ENCODE data around the gene MATCAP1. TPM values are rescaled to one million over a fixed set of nuclear protein-coding genes. Genes with fewer than 3 reads are reported as not detected.

The MATCAP1 gene
- total RNA-seq, 1 experiment from 2014 or later = 51.2 TPM

DNA sequence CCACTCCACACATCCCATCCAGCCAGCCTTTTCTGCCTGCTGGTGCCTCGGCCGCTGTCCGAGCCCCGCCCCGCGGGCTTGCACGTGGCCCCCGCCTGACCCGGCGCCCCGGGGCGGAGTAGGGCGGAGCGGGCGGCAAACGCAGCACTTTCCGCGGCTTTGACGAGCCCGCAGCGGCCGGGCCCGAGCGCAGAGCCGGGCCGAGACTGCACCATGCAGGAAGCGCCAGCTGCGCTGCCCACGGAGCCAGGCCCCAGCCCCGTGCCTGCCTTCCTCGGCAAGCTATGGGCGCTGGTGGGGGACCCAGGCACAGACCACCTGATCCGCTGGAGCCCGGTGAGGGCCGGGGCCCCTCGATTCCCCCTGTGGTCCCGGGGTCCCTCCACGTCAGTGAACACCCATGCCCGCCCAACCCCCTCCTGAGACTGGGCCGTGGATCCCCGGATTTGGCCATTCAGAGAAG lies 19.1 kb downstream of the MATCAP1 start, which contains the start of gene HSF4:
Gene HSF4 (plus strand): TSS at position 147 of the 463 bp plus-strand sequence. CDS start 67 bp downstream, at position 214.
- H3K14ac ChIP-seq (ENCODE audit: insufficient read depth, low read length) = no peak within 1 kb of the TSS
- H2BK20ac ChIP-seq (ENCODE audit: low read depth, low read length, poor library complexity, severe bottlenecking) = no peak within 1 kb of the TSS
- no peak within 1 kb of the TSS for H4K8ac ChIP-seq (replicated peaks; ENCODE audit: insufficient read length, low read depth, low read length)
- H3K9me3 ChIP-seq (ENCODE audit: control insufficient read depth, low read depth, low read length) = no peaks in the 10 kb centered on the region
- peaks cover 15 to 50% of the 10 kb centered on the region in 2 experiments for H3K4me1 Mint-ChIP-seq
- peaks cover 93% of the 10 kb centered on the region for H3K27me3 ChIP-seq (ENCODE audit: insufficient read depth, low read length)
- H3K4me1 ChIP-seq (ENCODE audit: insufficient read depth, low read length) = no peaks in the 10 kb centered on the region
- H3K27ac ChIP-seq (ENCODE audit: insufficient read length, low read depth, low read length) = no peak within 1 kb of the TSS
- H3T11ph ChIP-seq (ENCODE audit: low read length) = no peak within 1 kb of the TSS
- no peaks in the 10 kb centered on the region for H4K20me1 ChIP-seq (ENCODE audit: control insufficient read depth, insufficient read depth, insufficient read length)
- H3K4me3 Mint-ChIP-seq = peak within 1 kb of the TSS; percentile 30 to 74
- no peak within 1 kb of the TSS for H2AFZ ChIP-seq (ENCODE audit: low read length)
- no CpG with 5 or more reads among the region's 41 CpGs for WGBS (ENCODE audit: extremely low coverage, insufficient read length, low lambda C conversion rate)
- no peak within 1 kb of the TSS for H2BK15ac ChIP-seq (ENCODE audit: low read depth, low read length)
- H4K91ac ChIP-seq (ENCODE audit: insufficient read length, low read depth, low read length) = no peak within 1 kb of the TSS
- no peaks in the 10 kb centered on the region for H3K79me2 ChIP-seq (ENCODE audit: insufficient read depth, low read length)
- no peak within 1 kb of the TSS for H3K9ac ChIP-seq (ENCODE audit: extremely low read depth, insufficient read length, low read length)
- peak within 1 kb of the TSS; percentile 20 for H3K4me2 ChIP-seq (ENCODE audit: insufficient read depth, insufficient read length, low read length)
- H3K27me3 Mint-ChIP-seq (ENCODE audit: low read depth) = peaks cover 99% of the 10 kb centered on the region
- no peak within 1 kb of the TSS for H3K56ac ChIP-seq (ENCODE audit: insufficient read length, low read depth, low read length)
- no peak within 1 kb of the TSS for H2AK5ac ChIP-seq (ENCODE audit: insufficient read length, low read length)
- H3K18ac ChIP-seq (ENCODE audit: insufficient read length, low read depth, low read length) = no peak within 1 kb of the TSS
- H3K27ac Mint-ChIP-seq = no peak within 1 kb of the TSS
- H3K23ac ChIP-seq (ENCODE audit: insufficient read length, low read depth, low read length) = no peak within 1 kb of the TSS
- no peak for TF ChIP-seq CTCF (conservative IDR thresholded peaks at IDR 0.05)
- no peak for DNase-seq
- H2BK5ac ChIP-seq (ENCODE audit: insufficient read length, low read length) = no peak within 1 kb of the TSS
- no peak within 1 kb of the TSS for H2BK12ac ChIP-seq (ENCODE audit: insufficient read length, low read depth, low read length)
- no peak within 1 kb of the TSS for H4K5ac ChIP-seq (ENCODE audit: insufficient read length, low read depth, low read length)
- H3K9me3 Mint-ChIP-seq = peaks cover 3 to 6% of the 10 kb centered on the region in 2 experiments; a peak in 3 of 5 replicates
- no peak within 1 kb of the TSS for H2BK120ac ChIP-seq (ENCODE audit: low read depth, low read length, poor library complexity, severe bottlenecking)
- H3K23me2 ChIP-seq (ENCODE audit: insufficient read length, low read depth, low read length, poor library complexity, severe bottlenecking) = peaks cover 13% of the 10 kb centered on the region
- H3K79me1 ChIP-seq (ENCODE audit: insufficient read depth, low read depth, low read length, poor library complexity, severe bottlenecking) = no peaks in the 10 kb centered on the region
- H3K4ac ChIP-seq (ENCODE audit: low read depth, low read length) = no peak within 1 kb of the TSS
- no peaks in the 10 kb centered on the region; a peak in 1 of 7 replicates for H3K36me3 Mint-ChIP-seq (ENCODE audit: insufficient read depth in 1 of 3, low read depth in 3 of 3)

Data from H9 (cell line).